SK-N-SH treated with all-trans-retinoic acid at 6 μM for 48 hours (cell line): ENCODE data around the gene IFITM1.

ENCODE experiments used
- ATAC-seq: fragments of 200-7000 bp; cut with Tn5 transposase; 3 replicates; pipeline ENCODE4 v1.9.1; 2020; ENCODE audit warnings: mild to moderate bottlenecking, moderate library complexity
- ARNTL ChIP-seq: fragments of 450-650 bp; formaldehyde crosslinking; IDR thresholded peaks from 2 replicates; pipeline ENCODE4 v1.5.0; 2020; ENCODE audit warnings: low read depth, mild to moderate bottlenecking, moderate library complexity, borderline replicate concordance
- BACH2 ChIP-seq: fragments of 250-450 bp; sonication (Bioruptor Pico); IDR thresholded peaks from 2 replicates; pipeline ENCODE4 v1.9.0; 2021; ENCODE audit warnings: mild to moderate bottlenecking, borderline replicate concordance
- CSDC2 ChIP-seq: fragments of 250-450 bp; sonication (Bioruptor Pico); IDR thresholded peaks from 2 replicates; pipeline ENCODE4 v1.5.0; 2020; ENCODE audit warnings: mild to moderate bottlenecking, moderate library complexity
- ESRRG ChIP-seq: fragments of 250-450 bp; sonication (Bioruptor Pico); IDR thresholded peaks from 2 replicates; pipeline ENCODE4 v1.6.1; 2021; ENCODE audit warnings: mild to moderate bottlenecking
- GLIS3 ChIP-seq: fragments of 250-450 bp; sonication (Bioruptor Pico); IDR thresholded peaks from 2 replicates; pipeline ENCODE4 v1.5.0; 2020; ENCODE audit warnings: mild to moderate bottlenecking, moderate library complexity
- ISL1 ChIP-seq: fragments of 250-450 bp; sonication (Bioruptor Pico); IDR thresholded peaks from 2 replicates; pipeline ENCODE4 v2.1.2; 2022; ENCODE audit warnings: mild to moderate bottlenecking, moderate library complexity
- OSR1 ChIP-seq: fragments of 250-450 bp; sonication (Bioruptor Pico); IDR thresholded peaks from 2 replicates; pipeline ENCODE4 v1.8.0; 2022; ENCODE audit warnings: moderate library complexity, mild to moderate bottlenecking, inconsistent platforms
- PPARA ChIP-seq: fragments of 250-450 bp; sonication (Bioruptor Pico); IDR thresholded peaks from 2 replicates; pipeline ENCODE4 v1.5.0; 2020; ENCODE audit warnings: mild to moderate bottlenecking, borderline replicate concordance
- RARB ChIP-seq: fragments of 250-450 bp; sonication (Bioruptor Pico); IDR thresholded peaks from 2 replicates; pipeline ENCODE4 v1.8.0; 2021; ENCODE audit warnings: mild to moderate bottlenecking, moderate library complexity
- SNAI2 ChIP-seq: fragments of 250-450 bp; sonication (Bioruptor Pico); IDR thresholded peaks from 2 replicates; pipeline ENCODE4 v1.5.0; 2020; ENCODE audit warnings: mild to moderate bottlenecking, moderate library complexity
- TCF4 ChIP-seq: fragments of 250-450 bp; sonication (Bioruptor Pico); IDR thresholded peaks from 2 replicates; pipeline ENCODE4 v1.8.0; 2021; ENCODE audit warnings: mild to moderate bottlenecking, moderate library complexity, borderline replicate concordance
- TOX ChIP-seq: fragments of 250-450 bp; sonication (Bioruptor Pico); IDR thresholded peaks from 2 replicates; pipeline ENCODE4 v1.8.0; 2021; ENCODE audit warnings: mild to moderate bottlenecking, moderate library complexity, borderline replicate concordance
- ZFP3 ChIP-seq: fragments of 250-450 bp; sonication (Bioruptor Pico); IDR thresholded peaks from 2 replicates; pipeline ENCODE4 v1.5.0; 2020; ENCODE audit warnings: mild to moderate bottlenecking, moderate library complexity
- ZNF565 ChIP-seq: fragments of 450-650 bp; formaldehyde crosslinking; conservative IDR thresholded peaks from 2 replicates; pipeline ENCODE4 v1.5.0; 2020; ENCODE audit warnings: low read depth, mild to moderate bottlenecking, moderate library complexity
- ZNF70 ChIP-seq: fragments of 450-650 bp; formaldehyde crosslinking; IDR thresholded peaks from 2 replicates; pipeline ENCODE4 v1.5.0; 2020; ENCODE audit warnings: mild to moderate bottlenecking, moderate library complexity
- ZNF8 ChIP-seq: fragments of 450-650 bp; formaldehyde crosslinking; IDR thresholded peaks from 2 replicates; pipeline ENCODE4 v1.5.0; 2020; ENCODE audit warnings: mild to moderate bottlenecking, moderate library complexity
- TF ChIP-seq, protein P1 (sequence below): fragments of 250-450 bp; sonication (Bioruptor Pico); IDR thresholded peaks from 2 replicates; pipeline ENCODE4 v1.5.1; 2020; ENCODE audit warnings: low read depth, mild to moderate bottlenecking, moderate library complexity
- TF ChIP-seq, protein P2 (sequence below): fragments of 250-450 bp; sonication (Bioruptor Pico); IDR thresholded peaks from 2 replicates; pipeline ENCODE4 v1.8.0; 2020; ENCODE audit warnings: mild to moderate bottlenecking, moderate library complexity, borderline replicate concordance
- TF ChIP-seq, protein P3 (sequence below): fragments of 250-450 bp; sonication (Bioruptor Pico); IDR thresholded peaks from 2 replicates; pipeline ENCODE4 v1.5.1; 2021; ENCODE audit warnings: mild to moderate bottlenecking, moderate library complexity
- TF ChIP-seq, protein P4 (sequence below): fragments of 250-450 bp; sonication (Bioruptor Pico); IDR thresholded peaks from 2 replicates; pipeline ENCODE4 v1.5.0; 2020; ENCODE audit warnings: mild to moderate bottlenecking, moderate library complexity
- TF ChIP-seq, protein P5 (sequence below): fragments of 250-450 bp; sonication (Bioruptor Pico); IDR thresholded peaks from 2 replicates; pipeline ENCODE4 v1.8.0; 2021; ENCODE audit warnings: low read depth, mild to moderate bottlenecking, moderate library complexity, borderline replicate concordance

IFITM1 gene

DNA sequence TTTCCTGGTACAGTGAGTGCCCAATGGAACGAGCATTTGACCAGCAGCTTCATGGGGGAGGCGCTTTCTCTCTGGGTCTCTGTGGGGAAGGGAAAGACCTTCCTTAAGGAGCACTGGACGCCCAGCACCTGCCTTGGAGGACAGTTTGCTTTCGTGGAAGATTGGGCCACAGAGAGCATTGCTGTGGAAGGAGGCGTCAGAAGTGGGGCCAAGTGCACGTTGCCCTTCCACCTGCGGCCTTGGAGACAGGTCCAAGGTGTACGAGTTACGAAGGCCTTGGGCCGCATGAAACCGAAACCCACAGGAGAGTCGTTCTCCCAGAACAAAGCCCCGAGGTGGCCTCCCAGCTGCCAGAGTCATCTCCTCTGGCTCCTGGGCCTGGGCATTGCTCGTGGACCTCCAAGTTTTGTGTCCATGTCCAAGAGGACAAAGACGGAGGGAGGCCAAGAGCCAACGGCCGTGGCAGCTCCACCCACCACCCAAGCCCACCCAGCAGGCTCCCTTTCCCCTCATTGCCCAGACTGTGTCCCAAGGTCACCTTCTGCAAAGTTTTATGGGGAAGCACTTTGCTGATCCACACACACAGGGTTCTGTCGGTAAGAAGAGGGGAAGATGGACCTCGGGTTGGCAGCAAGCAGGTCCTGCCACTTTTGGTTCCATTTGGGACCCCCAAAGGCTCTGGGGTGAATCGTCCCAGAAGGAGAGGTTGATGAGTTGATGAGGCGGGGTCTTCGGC, 41.5 kb upstream of the IFITM1 start:
- no peak for TF ChIP-seq PPARA (CRISPR knock-in tag)
- no peak for TF ChIP-seq ZFP3
- no peak for TF ChIP-seq OSR1
- no peak for TF ChIP-seq BACH2 (CRISPR knock-in tag)
- TF ChIP-seq ISL1 = no peak
- TF ChIP-seq, protein P1, sequence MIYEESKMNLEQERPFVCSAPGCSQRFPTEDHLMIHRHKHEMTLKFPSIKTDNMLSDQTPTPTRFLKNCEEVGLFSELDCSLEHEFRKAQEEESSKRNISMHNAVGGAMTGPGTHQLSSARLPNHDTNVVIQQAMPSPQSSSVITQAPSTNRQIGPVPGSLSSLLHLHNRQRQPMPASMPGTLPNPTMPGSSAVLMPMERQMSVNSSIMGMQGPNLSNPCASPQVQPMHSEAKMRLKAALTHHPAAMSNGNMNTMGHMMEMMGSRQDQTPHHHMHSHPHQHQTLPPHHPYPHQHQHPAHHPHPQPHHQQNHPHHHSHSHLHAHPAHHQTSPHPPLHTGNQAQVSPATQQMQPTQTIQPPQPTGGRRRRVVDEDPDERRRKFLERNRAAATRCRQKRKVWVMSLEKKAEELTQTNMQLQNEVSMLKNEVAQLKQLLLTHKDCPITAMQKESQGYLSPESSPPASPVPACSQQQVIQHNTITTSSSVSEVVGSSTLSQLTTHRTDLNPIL (CRISPR knock-in tag) = no peak
- TF ChIP-seq ZNF8 (CRISPR knock-in tag) = no peak
- TF ChIP-seq TOX (CRISPR knock-in tag) = no peak
- no peak for TF ChIP-seq GLIS3 (CRISPR knock-in tag)
- no peak for TF ChIP-seq SNAI2 (CRISPR knock-in tag)
- no peak for TF ChIP-seq CSDC2 (CRISPR knock-in tag)
- TF ChIP-seq, protein P2, sequence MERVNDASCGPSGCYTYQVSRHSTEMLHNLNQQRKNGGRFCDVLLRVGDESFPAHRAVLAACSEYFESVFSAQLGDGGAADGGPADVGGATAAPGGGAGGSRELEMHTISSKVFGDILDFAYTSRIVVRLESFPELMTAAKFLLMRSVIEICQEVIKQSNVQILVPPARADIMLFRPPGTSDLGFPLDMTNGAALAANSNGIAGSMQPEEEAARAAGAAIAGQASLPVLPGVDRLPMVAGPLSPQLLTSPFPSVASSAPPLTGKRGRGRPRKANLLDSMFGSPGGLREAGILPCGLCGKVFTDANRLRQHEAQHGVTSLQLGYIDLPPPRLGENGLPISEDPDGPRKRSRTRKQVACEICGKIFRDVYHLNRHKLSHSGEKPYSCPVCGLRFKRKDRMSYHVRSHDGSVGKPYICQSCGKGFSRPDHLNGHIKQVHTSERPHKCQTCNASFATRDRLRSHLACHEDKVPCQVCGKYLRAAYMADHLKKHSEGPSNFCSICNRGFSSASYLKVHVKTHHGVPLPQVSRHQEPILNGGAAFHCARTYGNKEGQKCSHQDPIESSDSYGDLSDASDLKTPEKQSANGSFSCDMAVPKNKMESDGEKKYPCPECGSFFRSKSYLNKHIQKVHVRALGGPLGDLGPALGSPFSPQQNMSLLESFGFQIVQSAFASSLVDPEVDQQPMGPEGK (CRISPR knock-in tag) = no peak
- ATAC-seq = no peak

DNA sequence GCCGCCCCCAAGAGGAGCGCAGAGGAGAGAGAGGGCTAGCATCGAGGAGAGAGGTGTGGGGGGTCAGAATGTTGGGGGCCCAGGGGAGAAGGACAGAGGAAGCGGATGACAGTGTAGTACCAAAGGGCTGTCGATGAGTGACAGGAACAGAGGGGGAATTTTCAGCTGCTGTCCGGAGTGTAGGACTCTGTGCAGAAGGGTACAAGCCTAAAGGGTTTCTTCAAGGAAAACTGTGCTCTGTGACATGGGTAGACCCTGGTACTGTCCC, 41.0 kb upstream of the IFITM1 start:
- TF ChIP-seq, protein P1 (CRISPR knock-in tag) = no peak
- no peak for TF ChIP-seq GLIS3 (CRISPR knock-in tag)
- no peak for TF ChIP-seq ESRRG (CRISPR knock-in tag)
- TF ChIP-seq ISL1 = no peak
- TF ChIP-seq, protein P3, sequence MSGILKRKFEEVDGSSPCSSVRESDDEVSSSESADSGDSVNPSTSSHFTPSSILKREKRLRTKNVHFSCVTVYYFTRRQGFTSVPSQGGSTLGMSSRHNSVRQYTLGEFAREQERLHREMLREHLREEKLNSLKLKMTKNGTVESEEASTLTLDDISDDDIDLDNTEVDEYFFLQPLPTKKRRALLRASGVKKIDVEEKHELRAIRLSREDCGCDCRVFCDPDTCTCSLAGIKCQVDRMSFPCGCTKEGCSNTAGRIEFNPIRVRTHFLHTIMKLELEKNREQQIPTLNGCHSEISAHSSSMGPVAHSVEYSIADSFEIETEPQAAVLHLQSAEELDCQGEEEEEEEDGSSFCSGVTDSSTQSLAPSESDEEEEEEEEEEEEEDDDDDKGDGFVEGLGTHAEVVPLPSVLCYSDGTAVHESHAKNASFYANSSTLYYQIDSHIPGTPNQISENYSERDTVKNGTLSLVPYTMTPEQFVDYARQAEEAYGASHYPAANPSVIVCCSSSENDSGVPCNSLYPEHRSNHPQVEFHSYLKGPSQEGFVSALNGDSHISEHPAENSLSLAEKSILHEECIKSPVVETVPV (CRISPR knock-in tag) = no peak
- TF ChIP-seq TCF4 (CRISPR knock-in tag) = no peak
- TF ChIP-seq, protein P4, sequence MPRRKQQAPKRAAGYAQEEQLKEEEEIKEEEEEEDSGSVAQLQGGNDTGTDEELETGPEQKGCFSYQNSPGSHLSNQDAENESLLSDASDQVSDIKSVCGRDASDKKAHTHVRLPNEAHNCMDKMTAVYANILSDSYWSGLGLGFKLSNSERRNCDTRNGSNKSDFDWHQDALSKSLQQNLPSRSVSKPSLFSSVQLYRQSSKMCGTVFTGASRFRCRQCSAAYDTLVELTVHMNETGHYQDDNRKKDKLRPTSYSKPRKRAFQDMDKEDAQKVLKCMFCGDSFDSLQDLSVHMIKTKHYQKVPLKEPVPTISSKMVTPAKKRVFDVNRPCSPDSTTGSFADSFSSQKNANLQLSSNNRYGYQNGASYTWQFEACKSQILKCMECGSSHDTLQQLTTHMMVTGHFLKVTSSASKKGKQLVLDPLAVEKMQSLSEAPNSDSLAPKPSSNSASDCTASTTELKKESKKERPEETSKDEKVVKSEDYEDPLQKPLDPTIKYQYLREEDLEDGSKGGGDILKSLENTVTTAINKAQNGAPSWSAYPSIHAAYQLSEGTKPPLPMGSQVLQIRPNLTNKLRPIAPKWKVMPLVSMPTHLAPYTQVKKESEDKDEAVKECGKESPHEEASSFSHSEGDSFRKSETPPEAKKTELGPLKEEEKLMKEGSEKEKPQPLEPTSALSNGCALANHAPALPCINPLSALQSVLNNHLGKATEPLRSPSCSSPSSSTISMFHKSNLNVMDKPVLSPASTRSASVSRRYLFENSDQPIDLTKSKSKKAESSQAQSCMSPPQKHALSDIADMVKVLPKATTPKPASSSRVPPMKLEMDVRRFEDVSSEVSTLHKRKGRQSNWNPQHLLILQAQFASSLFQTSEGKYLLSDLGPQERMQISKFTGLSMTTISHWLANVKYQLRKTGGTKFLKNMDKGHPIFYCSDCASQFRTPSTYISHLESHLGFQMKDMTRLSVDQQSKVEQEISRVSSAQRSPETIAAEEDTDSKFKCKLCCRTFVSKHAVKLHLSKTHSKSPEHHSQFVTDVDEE (CRISPR knock-in tag) = no peak
- TF ChIP-seq ZNF565 = no peak
- no peak for TF ChIP-seq OSR1
- TF ChIP-seq, protein P5, sequence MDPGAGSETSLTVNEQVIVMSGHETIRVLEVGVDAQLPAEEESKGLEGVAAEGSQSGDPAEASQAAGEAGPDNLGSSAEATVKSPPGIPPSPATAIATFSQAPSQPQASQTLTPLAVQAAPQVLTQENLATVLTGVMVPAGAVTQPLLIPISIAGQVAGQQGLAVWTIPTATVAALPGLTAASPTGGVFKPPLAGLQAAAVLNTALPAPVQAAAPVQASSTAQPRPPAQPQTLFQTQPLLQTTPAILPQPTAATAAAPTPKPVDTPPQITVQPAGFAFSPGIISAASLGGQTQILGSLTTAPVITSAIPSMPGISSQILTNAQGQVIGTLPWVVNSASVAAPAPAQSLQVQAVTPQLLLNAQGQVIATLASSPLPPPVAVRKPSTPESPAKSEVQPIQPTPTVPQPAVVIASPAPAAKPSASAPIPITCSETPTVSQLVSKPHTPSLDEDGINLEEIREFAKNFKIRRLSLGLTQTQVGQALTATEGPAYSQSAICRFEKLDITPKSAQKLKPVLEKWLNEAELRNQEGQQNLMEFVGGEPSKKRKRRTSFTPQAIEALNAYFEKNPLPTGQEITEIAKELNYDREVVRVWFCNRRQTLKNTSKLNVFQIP = no peak
- TF ChIP-seq ARNTL = no peak
- TF ChIP-seq RARB (CRISPR knock-in tag) = no peak
- no peak for TF ChIP-seq PPARA (CRISPR knock-in tag)
- TF ChIP-seq BACH2 (CRISPR knock-in tag) = no peak
- no peak for TF ChIP-seq CSDC2 (CRISPR knock-in tag)
- TF ChIP-seq ZNF70 (CRISPR knock-in tag) = no peak
- no peak for ATAC-seq
